Stimulated activated CD4-positive, alpha-beta T cell treated with anti-CD3 and anti-CD28 coated beads, Interleukin-2, amount 100 ng/mL, for 24 hours (primary cell): ENCODE measurements around the gene PDE4B.
"Not testable (repeated sequence)": the region's sequence is repeated elsewhere in the genome, so short reads cannot be mapped to it uniquely, and the experiment has no call there.

ENCODE experiments used
- DNase-seq, 2 donors: peaks; one replicate each; pipeline ENCODE4 v3.0.0-alpha.2; 2020

PDE4B gene

GRCh38 chr1:65958561-65959350 is 166.1 kb downstream of the PDE4B start:
- peak; percentile 6 to 24 for DNase-seq

GRCh38 chr1:65959896-65960567 is 167.3 kb downstream of the PDE4B start:
- no peak for DNase-seq

- no peak for DNase-seq
Measured at GRCh38 chr1:65963156-65963888, 170.6 kb downstream of the PDE4B start.

- no peak for DNase-seq
Measured at GRCh38 chr1:65964123-65964522, 171.4 kb downstream of the PDE4B start.

- no peak for DNase-seq
Measured at GRCh38 chr1:65965112-65965996, 172.7 kb downstream of the PDE4B start.

GRCh38 chr1:65967492-65967891 is 174.8 kb downstream of the PDE4B start:
- DNase-seq = not testable (repeated sequence)

- no peak for DNase-seq
Measured at GRCh38 chr1:65971547-65971946, 178.9 kb downstream of the PDE4B start.

GRCh38 chr1:65975708-65976107 is 183.0 kb downstream of the PDE4B start:
- no peak for DNase-seq

GRCh38 chr1:65979136-65980044 is 186.7 kb downstream of the PDE4B start:
- no peak for DNase-seq

GRCh38 chr1:65980237-65980636 is 187.5 kb downstream of the PDE4B start:
- DNase-seq = no peak

- no peak for DNase-seq
Measured at GRCh38 chr1:65983500-65983899, 190.8 kb downstream of the PDE4B start.

GRCh38 chr1:65985393-65986066 is 192.8 kb downstream of the PDE4B start:
- no peak for DNase-seq

GRCh38 chr1:65986146-65986545 is 193.5 kb downstream of the PDE4B start:
- no peak for DNase-seq

GRCh38 chr1:65990161-65990560 is 197.5 kb downstream of the PDE4B start:
- DNase-seq = no peak

GRCh38 chr1:65991694-65992093 is 199.0 kb downstream of the PDE4B start:
- DNase-seq = no peak

GRCh38 chr1:65992165-65992821 is 199.6 kb downstream of the PDE4B start:
- no peak for DNase-seq

GRCh38 chr1:65992831-65993271 is 200.2 kb downstream of the PDE4B start:
- no peak for DNase-seq

- DNase-seq = no peak
Measured at GRCh38 chr1:65994223-65994622, 201.5 kb downstream of the PDE4B start.

GRCh38 chr1:65995336-65995735 is 202.6 kb downstream of the PDE4B start:
- no peak for DNase-seq

- no peak for DNase-seq
Measured at GRCh38 chr1:65995928-65996327, 203.2 kb downstream of the PDE4B start.
